Measurements from ENCODE around the gene BTNL3.
A peak's percentile ranks its signal among the peaks of the same experiment; 100 is the strongest.

The BTNL3 gene

GRCh38 chr5:181039471-181039870, 50.8 kb downstream of the BTNL3 start:
- no peak overlapping the region for H3K9ac ChIP-seq
- H3K9me3 ChIP-seq (ENCODE audit: control insufficient read depth, low read length) = no peaks in the 10 kb centered on the region
- no peak overlapping the region for H3K4me3 ChIP-seq (ENCODE audit: low read depth, low read length)
- no peak overlapping the region for H3K27ac ChIP-seq
- no peak overlapping the region for H2AFZ ChIP-seq
- no peaks in the 10 kb centered on the region for H3K36me3 ChIP-seq (ENCODE audit: control insufficient read depth, insufficient read depth, low read length)
- H3K4me1 ChIP-seq = no peaks in the 10 kb centered on the region
- H3K27me3 ChIP-seq (ENCODE audit: control insufficient read depth, insufficient read depth, low read length) = no peaks in the 10 kb centered on the region
- no peak overlapping the region for H3K4me2 ChIP-seq (ENCODE audit: low read length)
- TF ChIP-seq, protein P1, sequence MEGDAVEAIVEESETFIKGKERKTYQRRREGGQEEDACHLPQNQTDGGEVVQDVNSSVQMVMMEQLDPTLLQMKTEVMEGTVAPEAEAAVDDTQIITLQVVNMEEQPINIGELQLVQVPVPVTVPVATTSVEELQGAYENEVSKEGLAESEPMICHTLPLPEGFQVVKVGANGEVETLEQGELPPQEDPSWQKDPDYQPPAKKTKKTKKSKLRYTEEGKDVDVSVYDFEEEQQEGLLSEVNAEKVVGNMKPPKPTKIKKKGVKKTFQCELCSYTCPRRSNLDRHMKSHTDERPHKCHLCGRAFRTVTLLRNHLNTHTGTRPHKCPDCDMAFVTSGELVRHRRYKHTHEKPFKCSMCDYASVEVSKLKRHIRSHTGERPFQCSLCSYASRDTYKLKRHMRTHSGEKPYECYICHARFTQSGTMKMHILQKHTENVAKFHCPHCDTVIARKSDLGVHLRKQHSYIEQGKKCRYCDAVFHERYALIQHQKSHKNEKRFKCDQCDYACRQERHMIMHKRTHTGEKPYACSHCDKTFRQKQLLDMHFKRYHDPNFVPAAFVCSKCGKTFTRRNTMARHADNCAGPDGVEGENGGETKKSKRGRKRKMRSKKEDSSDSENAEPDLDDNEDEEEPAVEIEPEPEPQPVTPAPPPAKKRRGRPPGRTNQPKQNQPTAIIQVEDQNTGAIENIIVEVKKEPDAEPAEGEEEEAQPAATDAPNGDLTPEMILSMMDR (IDR thresholded peaks at IDR 0.05) = no peak
- H3K79me2 ChIP-seq = no peaks in the 10 kb centered on the region

- Histone ChIP-seq H3K27ac (peak within 1 kb of the TSS; percentile 54), H3K9ac (no peak within 1 kb of the TSS), H3K36me3 (ENCODE audit: control insufficient read depth, insufficient read depth, low read length) (no peaks in the 10 kb centered on the region), H3K79me2 (no peaks in the 10 kb centered on the region), H3K4me3 (ENCODE audit: low read depth, low read length) (peak within 1 kb of the TSS; percentile 34), H3K27me3 (ENCODE audit: control insufficient read depth, insufficient read depth, low read length) (no peaks in the 10 kb centered on the region), H3K4me1 (no peaks in the 10 kb centered on the region), H2AFZ (no peak within 1 kb of the TSS), H3K4me2 (ENCODE audit: low read length) (peak within 1 kb of the TSS; percentile 38), H3K9me3 (ENCODE audit: control insufficient read depth, low read length) (no peaks in the 10 kb centered on the region)
- TF ChIP-seq, protein P1 (IDR thresholded peaks at IDR 0.05) = no peak
Measured at GRCh38 chr5:181039931-181040630, 51.4 kb downstream of the BTNL3 start, which contains the start of gene BTNL9. TSS of gene BTNL9 (plus strand) at chr5:181040266. CDS start at chr5:181045490, 5,224 bp downstream.

DNA sequence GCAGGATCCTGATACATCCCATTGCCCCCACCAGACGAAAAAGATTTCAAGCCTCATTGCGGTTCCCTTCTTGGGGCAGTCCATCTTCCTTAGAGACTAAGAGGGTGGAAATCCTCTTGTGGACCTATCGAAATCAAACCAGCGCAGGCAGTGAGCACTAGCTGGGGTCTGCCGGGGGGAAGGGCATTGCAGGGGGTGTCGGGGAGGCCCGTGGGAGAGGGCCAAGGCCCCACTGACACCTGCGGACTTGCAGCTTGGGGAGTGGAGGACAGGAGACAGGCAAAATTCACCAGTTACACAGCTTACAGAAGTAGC, 51.9 kb downstream of the BTNL3 start:
- H3K36me3 ChIP-seq (ENCODE audit: control insufficient read depth, insufficient read depth, low read length) = no peaks in the 10 kb centered on the region
- no peaks in the 10 kb centered on the region for H3K27me3 ChIP-seq (ENCODE audit: control insufficient read depth, insufficient read depth, low read length)
- no peak overlapping the region for H2AFZ ChIP-seq
- no peaks in the 10 kb centered on the region for H3K4me1 ChIP-seq
- H3K79me2 ChIP-seq = no peaks in the 10 kb centered on the region
- H3K27ac ChIP-seq = peak overlapping the region; percentile 54
- H3K4me2 ChIP-seq (ENCODE audit: low read length) = peak overlapping the region; percentile 38
- TF ChIP-seq, protein P1 (IDR thresholded peaks at IDR 0.05) = no peak
- H3K4me3 ChIP-seq (ENCODE audit: low read depth, low read length) = peak overlapping the region; percentile 34
- H3K9ac ChIP-seq = no peak overlapping the region
- H3K9me3 ChIP-seq (ENCODE audit: control insufficient read depth, low read length) = no peaks in the 10 kb centered on the region

GRCh38 chr5:181041043-181041442, 52.4 kb downstream of the BTNL3 start:
- Histone ChIP-seq H3K9me3 (ENCODE audit: control insufficient read depth, low read length) (no peaks in the 10 kb centered on the region), H3K4me1 (no peaks in the 10 kb centered on the region), H3K36me3 (ENCODE audit: control insufficient read depth, insufficient read depth, low read length) (no peaks in the 10 kb centered on the region), H3K4me2 (ENCODE audit: low read length) (peak overlapping the region; percentile 26), H3K27me3 (ENCODE audit: control insufficient read depth, insufficient read depth, low read length) (no peaks in the 10 kb centered on the region), H2AFZ (no peak overlapping the region), H3K79me2 (no peaks in the 10 kb centered on the region), H3K4me3 (ENCODE audit: low read depth, low read length) (peak overlapping the region; percentile 34), H3K27ac (peak overlapping the region; percentile 54), H3K9ac (no peak overlapping the region)
- TF ChIP-seq, protein P1 (IDR thresholded peaks at IDR 0.05) = no peak

Measured in parathyroid adenoma (tissue), 2 donors.